Measurements from ENCODE around the gene SP9.
"Not testable (repeated sequence)": the region's sequence is repeated elsewhere in the genome, so short reads cannot be mapped to it uniquely, and the experiment has no call there.

Gene SP9

DNA sequence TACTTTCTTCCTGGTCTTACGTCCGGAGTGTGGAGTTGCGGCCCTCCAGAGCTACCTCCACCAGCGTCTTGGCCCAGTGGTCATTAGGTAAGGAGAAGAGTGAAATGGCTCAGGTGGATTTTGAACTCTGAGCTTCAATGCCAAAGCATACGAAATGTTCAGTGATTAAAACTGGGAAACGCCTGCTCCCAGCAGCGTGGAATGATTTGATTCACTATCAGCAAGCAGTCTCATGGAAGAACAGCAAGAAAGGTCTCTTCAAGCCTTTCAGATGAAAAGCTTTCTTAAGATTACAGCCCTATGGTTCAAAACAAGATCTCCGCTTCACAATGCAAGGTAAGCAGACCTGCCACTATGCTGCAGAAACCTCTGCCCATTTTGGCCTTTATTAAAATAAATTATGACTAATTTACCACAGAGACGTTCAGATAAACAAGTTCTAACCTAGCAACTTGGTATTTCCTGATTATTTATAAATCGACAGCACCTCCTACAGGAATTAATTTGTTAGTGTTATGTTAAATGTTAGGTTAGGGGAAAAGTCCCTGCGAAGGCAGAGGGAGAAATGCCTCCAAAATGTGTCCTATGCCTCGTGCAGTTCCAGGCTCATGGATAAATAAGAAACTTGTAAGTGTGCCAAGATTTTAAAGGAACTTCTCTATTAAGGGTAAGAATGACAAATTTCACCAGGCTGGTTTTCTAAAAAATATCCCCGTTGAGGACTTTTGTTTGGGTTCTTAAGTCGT is 10.1 kb downstream of the SP9 start:
- DNase-seq (ENCODE audit: low spot score): peak; percentile 67

DNA sequence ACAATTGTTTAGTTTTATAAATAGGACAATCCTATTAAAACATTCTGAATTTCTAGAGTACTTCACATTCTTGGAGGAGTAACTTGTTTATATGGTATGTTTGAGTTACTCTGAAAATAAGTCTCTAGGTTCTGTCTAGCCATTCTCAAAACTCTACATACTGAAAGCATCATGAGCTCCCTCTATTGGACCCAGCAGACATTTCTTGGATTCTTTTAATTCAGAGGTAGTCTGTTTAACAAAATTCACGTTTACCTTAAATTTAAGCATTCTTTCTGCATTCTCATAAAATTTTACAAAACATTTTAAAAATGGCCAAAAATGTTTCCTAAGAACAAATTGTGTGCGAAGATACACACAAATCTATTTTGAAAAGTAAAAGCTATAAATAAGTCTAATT is 15.3 kb downstream of the SP9 start:
- no peak for DNase-seq (ENCODE audit: low spot score)

DNA sequence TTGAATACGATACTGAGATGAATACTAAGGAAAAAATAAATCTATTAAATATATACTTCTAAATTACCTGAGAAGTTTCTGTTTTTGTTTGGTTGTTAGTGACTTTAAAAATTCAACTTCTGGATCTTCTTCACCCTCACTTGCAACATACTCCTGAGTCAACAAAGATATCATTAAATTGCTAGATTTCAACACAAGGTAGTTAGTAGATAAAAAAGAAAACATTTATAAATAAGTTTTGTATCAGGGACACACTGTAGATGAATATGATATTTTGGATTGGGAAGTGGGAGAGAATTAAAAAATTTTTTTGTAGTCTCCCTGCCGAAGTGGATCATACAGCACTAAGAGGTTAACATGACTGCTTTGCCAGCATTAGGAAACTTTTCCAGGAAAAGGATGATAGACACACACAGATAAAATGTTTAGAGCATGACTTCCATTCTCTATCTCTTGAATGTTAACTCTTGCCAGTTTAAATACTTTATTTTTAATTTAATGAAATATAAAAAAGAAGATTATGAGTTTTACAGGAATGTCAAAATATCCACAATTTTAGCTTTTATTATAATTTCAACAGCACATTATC is 15.9 kb downstream of the SP9 start:
- no peak for DNase-seq (ENCODE audit: low spot score)

DNA sequence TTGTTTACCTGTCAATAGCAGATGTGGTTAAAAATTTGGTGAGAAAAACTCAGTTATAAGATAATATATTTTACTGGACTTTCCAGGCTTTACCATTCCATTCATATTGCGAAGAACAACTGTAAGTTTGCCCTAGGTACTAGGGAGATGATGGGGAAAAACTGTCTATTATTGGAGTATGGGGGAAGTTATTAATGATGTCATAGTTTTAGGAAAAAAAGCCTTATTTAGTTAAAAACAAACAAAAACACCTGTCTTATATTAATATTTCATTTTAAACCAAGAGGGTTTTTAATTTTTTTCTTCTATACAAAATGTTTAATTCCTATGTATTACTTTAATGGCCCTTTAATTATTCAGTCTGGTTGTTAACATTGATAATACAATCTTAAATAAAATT is 18.2 kb downstream of the SP9 start:
- no peak for DNase-seq (ENCODE audit: low spot score)

DNA sequence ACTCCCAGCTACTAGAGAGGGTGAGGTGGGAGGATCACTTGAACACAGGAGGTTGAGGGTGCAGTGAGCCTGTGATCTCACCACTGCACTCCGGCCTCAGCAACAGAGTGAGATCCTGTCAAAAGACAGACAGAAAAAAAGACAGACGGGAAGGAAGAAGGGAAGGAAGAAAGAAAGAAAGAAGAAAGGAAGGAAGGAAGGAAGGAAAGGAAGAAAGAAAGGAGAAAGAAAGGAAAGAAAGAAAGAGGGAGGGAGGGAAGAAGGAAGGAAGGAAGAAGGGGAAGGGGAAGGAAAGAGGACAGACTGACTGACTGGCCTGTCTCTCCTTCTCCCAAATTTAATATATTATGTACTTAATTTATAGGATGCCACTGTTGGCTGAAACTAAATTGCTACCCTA is 21.6 kb downstream of the SP9 start:
- no peak for DNase-seq (ENCODE audit: low spot score)

DNA sequence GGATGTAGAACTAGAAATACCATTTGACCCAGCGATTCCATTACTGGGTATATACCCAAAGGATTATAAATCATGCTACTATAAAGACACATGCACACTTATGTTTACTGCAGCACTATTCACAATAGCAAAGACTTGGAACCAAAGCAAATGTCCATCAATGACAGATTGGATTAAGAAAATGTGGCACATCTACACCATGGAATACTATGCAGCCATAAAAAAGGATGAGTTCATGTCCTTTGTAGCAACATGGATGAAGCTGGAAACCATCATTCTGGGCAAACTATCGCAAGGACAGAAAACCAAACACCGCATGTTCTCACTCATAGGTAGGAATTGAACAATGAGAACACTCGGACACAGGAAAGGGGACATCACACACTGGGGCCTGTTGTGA is 24.9 kb downstream of the SP9 start:
- DNase-seq (ENCODE audit: low spot score): not testable (repeated sequence)

DNA sequence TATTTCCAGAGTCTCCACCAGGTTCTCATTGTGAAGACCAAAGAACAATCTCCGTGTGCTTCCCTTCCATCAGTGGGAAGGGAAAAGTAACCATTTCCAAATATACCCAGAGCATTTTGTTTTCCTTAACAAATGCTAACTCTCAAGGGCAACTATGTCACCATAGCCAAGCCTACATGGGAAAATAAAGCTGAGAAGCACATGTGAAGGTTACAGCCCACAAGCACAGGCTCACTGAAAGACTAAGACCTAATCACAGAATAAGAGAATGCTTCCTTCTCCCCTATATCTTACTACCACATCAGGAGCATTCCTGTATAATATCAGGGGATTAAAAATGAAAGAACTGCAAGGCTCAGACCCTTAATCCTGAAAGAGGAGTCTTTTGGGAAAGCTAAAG is 28.2 kb downstream of the SP9 start:
- no peak for DNase-seq (ENCODE audit: low spot score)

DNA sequence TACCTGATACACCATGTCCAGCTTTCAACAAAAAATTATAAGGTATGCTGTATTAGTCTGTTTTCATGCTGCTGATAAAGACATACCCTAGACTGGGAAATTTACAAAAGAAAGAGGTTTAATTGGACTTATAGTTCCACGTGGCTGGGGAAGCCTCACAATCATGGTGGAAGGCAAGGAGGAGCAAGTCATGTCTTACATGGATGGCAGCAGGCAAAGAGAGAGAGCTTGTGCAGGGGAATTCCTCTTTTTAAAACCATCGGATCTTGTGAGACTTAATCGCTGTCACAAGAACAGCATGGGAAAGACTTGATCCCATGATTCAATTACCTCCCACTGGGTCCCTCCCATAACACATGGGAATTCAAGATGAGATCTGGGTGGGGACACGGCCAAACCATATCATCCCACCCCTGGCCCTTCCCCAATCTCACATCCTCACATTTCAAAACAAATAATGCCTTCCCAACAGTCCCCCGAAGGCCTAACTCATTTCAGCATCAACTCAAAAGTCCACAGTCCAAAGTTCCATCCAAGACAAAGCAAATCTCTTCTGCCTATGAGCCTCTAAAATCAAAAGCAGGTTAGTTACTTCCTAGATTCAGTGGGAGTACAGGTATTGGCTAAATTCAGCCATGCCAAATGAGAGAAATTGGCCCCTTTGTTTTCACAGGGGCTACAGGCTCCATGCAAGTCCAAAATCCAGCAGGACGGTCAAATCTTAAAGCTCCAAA is 28.9 kb downstream of the SP9 start:
- DNase-seq (ENCODE audit: low spot score): not testable (repeated sequence)

DNA sequence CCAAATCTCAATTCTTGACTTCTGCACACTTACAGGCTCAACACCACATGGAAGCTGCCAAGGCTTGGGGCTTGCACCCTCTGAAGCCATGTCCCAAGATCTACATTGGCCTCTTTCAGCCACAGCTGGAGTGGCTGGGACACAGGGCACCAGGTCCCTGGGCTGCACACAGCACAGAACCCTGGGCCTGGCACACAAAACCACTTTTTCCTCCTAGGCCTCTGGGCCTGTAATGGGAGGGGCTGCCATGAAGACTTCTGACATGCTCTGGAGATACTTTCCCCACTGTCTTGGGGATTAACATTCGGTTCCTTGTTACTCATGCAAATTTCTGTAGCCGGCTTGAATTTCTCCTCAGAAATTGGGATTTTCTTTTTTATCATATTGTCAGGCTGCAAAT is 29.9 kb downstream of the SP9 start:
- no peak for DNase-seq (ENCODE audit: low spot score)

DNA sequence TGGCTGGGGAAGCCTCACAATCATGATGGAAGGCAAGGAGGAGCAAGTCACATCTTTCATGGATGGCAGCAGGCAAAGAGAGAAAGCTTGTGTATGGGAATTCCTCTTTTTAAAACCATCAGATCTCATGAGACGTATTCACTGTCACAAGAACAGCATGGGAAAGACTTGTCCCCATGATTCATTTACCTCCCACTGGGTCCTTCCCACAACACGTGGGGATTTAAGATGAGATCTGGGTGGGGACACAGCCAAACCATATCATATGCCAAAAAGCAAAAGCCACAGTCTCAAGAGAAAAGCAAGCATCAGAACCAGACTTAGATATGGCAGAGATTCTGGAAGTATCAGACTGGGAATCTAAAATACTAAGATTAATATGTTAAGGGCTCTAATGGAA is 30.8 kb downstream of the SP9 start:
- DNase-seq (ENCODE audit: low spot score): no peak

DNA sequence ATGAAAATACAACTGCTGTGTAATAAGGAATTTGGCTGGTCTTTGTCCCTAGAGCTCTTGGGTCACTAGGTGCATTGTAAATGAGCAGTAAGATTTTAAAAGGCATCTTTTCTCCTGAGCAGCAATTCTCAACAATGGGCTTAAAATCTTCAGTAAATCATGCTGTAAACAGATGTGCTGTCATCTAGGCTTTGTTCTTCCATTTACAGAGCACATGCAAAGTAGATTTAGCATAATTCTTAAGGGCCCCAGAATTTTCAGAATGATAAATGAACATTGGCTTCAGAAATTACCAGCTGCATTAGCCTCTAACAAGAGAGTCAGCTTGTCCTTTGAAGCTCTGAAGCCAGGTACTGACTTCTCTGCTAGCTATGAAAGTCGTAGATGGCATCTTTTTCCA is 33.9 kb downstream of the SP9 start:
- DNase-seq (ENCODE audit: low spot score): no peak

DNA sequence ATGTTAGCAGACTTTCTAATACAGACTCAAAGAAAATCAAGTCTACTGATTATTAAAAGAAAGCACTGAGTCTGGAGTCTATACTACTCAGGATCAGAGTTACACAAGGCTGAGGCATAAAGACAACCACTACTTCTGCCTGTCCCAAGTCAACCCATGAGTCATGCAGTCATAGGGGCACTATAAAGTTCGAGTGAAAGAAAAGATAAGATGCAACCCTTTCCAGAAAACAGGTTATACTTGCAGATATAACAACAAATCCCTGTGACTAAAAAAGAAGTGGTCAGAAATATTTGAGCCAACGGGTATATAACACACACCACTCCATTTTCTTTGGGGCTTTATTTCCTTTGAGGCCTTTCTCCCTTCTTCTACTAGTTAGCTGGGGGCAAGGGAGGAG is 42.2 kb downstream of the SP9 start:
- DNase-seq (ENCODE audit: low spot score): no peak

DNA sequence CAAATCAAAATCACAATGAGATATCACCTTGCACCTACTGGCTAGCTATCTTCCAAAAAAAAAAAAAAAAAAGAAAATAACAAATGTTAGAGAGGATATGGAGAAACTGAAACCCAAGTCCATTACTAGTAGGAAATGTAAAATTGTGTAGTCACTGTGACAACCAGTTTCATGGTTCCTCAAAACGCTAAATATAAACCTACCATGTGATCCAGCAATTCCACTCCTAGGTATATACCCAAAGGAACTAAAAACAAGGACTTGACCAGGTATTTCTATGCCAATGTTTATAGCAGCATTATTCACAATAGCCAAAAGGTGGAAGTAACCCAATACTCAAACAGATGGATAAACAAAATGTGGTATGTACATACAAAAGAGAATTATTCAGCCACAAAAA is 49.0 kb downstream of the SP9 start:
- no peak for DNase-seq (ENCODE audit: low spot score)

DNA sequence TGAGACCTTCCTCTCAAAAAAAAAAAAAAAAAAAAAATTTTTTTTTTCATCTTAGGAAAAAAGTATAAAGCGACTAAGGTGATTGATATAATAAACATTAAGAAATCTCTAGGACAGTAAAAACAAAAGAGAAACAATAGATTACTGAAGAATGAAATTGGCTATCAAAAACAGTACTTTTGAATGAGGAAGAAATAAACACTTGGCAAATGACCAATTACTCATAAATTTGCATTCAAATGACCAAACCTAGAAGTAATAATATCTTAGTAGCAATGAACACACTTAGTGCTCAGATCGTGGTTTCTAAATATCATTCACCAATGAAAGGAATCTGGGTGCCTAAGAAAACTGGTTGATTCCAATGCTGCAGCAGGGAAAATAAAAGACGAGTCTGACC is 50.4 kb downstream of the SP9 start:
- DNase-seq (ENCODE audit: low spot score): no peak

Measured in kidney tubule cell (primary cell).